A549 (cell line): ENCODE results near the gene NDUFA13. TPM values are rescaled to one million over a fixed set of nuclear protein-coding genes. Genes with fewer than 3 reads are reported as not detected.

Source experiments
- ATAC-seq, 2 experiments: fragments of 200-7000 bp in 1 of 2; fragments of >200 bp in 1 of 2; cut with Nextera tagmentation in 1 of 2; cut with Tn5 transposase in 1 of 2; 3 replicates each; pipeline versions ENCODE4 v1.8.0 to v1.9.1; 2018 to 2020; ENCODE audit warnings: mild to moderate bottlenecking in 1 of 2, moderate library complexity in 1 of 2
- CTCF ChIA-PET: fragments of 300-600 bp; sonication (Branson Sonifier 250); formaldehyde crosslinking; extraction: SDS; loops from one replicate; lab custom pipeline; 2021; ENCODE audit warnings: antibody characterized with exemption, inconsistent platforms; lab: Yijun Ruan, JAX
- POLR2A ChIA-PET: fragments of 350-600 bp; formaldehyde crosslinking; extraction: SDS; loops from one replicate; lab custom pipeline; 2021; ENCODE audit warnings: antibody characterized with exemption, inconsistent platforms; lab: Yijun Ruan, JAX
- DNase-seq, 2 experiments: peaks; one replicate each; pipeline versions ENCODE4 v3.0.0 to v3.0.0-alpha.2; 2011 to 2016; ENCODE audit warnings: low read depth in 1 of 2, low spot score in 1 of 2
- FAIRE-seq: peaks from 2 replicates; lab custom pipeline; 2011; peaks lifted over from hg19 to GRCh38; lab: Jason Lieb, UNC
- H3K27ac ChIP-seq, 2 experiments: fragments of >200 bp; sonication (Bioruptor Twin); formaldehyde crosslinking; 3 replicates each; pipeline ENCODE4 v1.5.1; 2016 to 2017
- H3K4me1 ChIP-seq: fragments of >200 bp; sonication (Bioruptor Twin); formaldehyde crosslinking; 3 replicates; pipeline ENCODE4 v1.6.1; 2016
- H3K4me2 ChIP-seq: fragments of >200 bp; sonication (Bioruptor Twin); formaldehyde crosslinking; 3 replicates; pipeline ENCODE4 v1.6.1; 2016
- H3K4me3 ChIP-seq: fragments of >200 bp; sonication (Bioruptor Twin); formaldehyde crosslinking; 3 replicates; pipeline ENCODE4 v1.5.1; 2016
- H3K9me3 ChIP-seq: fragments of >200 bp; sonication (Bioruptor Twin); formaldehyde crosslinking; 3 replicates; pipeline ENCODE4 v1.6.1; 2016
- BHLHE40 ChIP-seq: IDR thresholded peaks from 2 replicates; pipeline ENCODE4 v1.6.1; 2012; ENCODE audit warnings: low read depth, low read length, inconsistent platforms
- CHD2 ChIP-seq: fragments of 150-350 bp; IDR thresholded peaks from 2 replicates; pipeline ENCODE4 v1.6.1; 2014; ENCODE audit warnings: low read length; ENCODE audit not compliant: partially characterized antibody
- CTCF ChIP-seq: fragments of >200 bp; sonication (Bioruptor Twin); formaldehyde crosslinking; IDR thresholded peaks from 3 replicates; pipeline ENCODE4 v1.5.1; 2016
- EHF ChIP-seq: fragments of 250-450 bp; sonication (Bioruptor Pico); IDR thresholded peaks from 2 replicates; pipeline ENCODE4 v1.5.0; 2020; ENCODE audit warnings: mild to moderate bottlenecking
- EHMT2 ChIP-seq: fragments of 200-600 bp; sonication (generic); IDR thresholded peaks from 2 replicates; pipeline ENCODE4 v1.6.1; 2016; ENCODE audit warnings: antibody characterized with exemption, low read depth, mild to moderate bottlenecking, moderate library complexity
- FOXS1 ChIP-seq: fragments of 250-450 bp; sonication (Bioruptor Pico); IDR thresholded peaks from 2 replicates; pipeline ENCODE4 v1.5.0; 2020; ENCODE audit warnings: mild to moderate bottlenecking, moderate library complexity
- GATA3 ChIP-seq: IDR thresholded peaks from 2 replicates; pipeline ENCODE4 v1.6.1; 2012; ENCODE audit warnings: borderline replicate concordance
- HMGXB4 ChIP-seq: fragments of 250-450 bp; sonication (Bioruptor Pico); IDR thresholded peaks from 2 replicates; pipeline ENCODE4 v1.5.0; 2021; ENCODE audit warnings: mild to moderate bottlenecking, moderate library complexity, borderline replicate concordance
- HOXB5 ChIP-seq: fragments of 250-450 bp; sonication (Bioruptor Pico); IDR thresholded peaks from 2 replicates; pipeline ENCODE4 v1.5.0; 2020; ENCODE audit warnings: mild to moderate bottlenecking, moderate library complexity
- JUN ChIP-seq, 2 experiments: fragments of >200 bp; sonication (Bioruptor Twin); formaldehyde crosslinking; IDR thresholded peaks; 2 replicates in 1 of 2; 3 replicates in 1 of 2; pipeline ENCODE4 v1.6.1; 2016 to 2017
- KDM1A ChIP-seq: fragments of 200-600 bp; sonication (generic); IDR thresholded peaks from 2 replicates; pipeline ENCODE4 v1.6.1; 2016; ENCODE audit warnings: low read depth, mild to moderate bottlenecking
- KDM5A ChIP-seq: fragments of 200-600 bp; sonication (generic); IDR thresholded peaks from 2 replicates; pipeline ENCODE4 v1.6.1; 2016; ENCODE audit warnings: antibody characterized with exemption, mild to moderate bottlenecking
- MAZ ChIP-seq: fragments of 150-350 bp; IDR thresholded peaks from 2 replicates; pipeline ENCODE4 v1.6.1; 2014; ENCODE audit warnings: antibody characterized with exemption, low read depth, low read length, borderline replicate concordance
- MYC ChIP-seq: IDR thresholded peaks from 2 replicates; pipeline ENCODE4 v1.6.1; 2012; ENCODE audit warnings: mild to moderate bottlenecking, inconsistent platforms, low read length, improper control_type of control experiment, borderline replicate concordance
- PBX3 ChIP-seq: IDR thresholded peaks from 2 replicates; pipeline ENCODE4 v1.6.1; 2012
- PHF8 ChIP-seq: fragments of 200-600 bp; sonication (generic); IDR thresholded peaks from 2 replicates; pipeline ENCODE4 v1.6.1; 2016; ENCODE audit warnings: low read depth, mild to moderate bottlenecking, antibody characterized with exemption, moderate library complexity, borderline replicate concordance
- POLR2AphosphoS2 ChIP-seq: conservative IDR thresholded peaks from 2 replicates; pipeline ENCODE4 v1.6.1; 2012; ENCODE audit warnings: low read length, improper control_type of control experiment, inconsistent platforms
- RAD21 ChIP-seq, 2 experiments: fragments of >200 bp in 1 of 2; sonication (Bioruptor Twin) in 1 of 2; formaldehyde crosslinking in 1 of 2; IDR thresholded peaks in 1 of 2; conservative IDR thresholded peaks in 1 of 2; 2 replicates in 1 of 2; 3 replicates in 1 of 2; pipeline ENCODE4 v1.6.1; 2012 to 2018; ENCODE audit warnings: inconsistent platforms in 1 of 2
- RARB ChIP-seq: fragments of 250-450 bp; sonication (Bioruptor Pico); IDR thresholded peaks from 2 replicates; pipeline ENCODE4 v1.8.0; 2021; ENCODE audit warnings: mild to moderate bottlenecking, moderate library complexity
- RNF2 ChIP-seq: fragments of 200-600 bp; sonication (generic); IDR thresholded peaks from 2 replicates; pipeline ENCODE4 v1.6.1; 2016; ENCODE audit warnings: low read depth, mild to moderate bottlenecking, antibody characterized with exemption, moderate library complexity, borderline replicate concordance
- SREBF2 ChIP-seq: fragments of 450-650 bp; IDR thresholded peaks from 2 replicates; pipeline ENCODE4 v1.6.1; 2014; ENCODE audit warnings: mild to moderate bottlenecking, moderate library complexity
- USF2 ChIP-seq: fragments of 450-650 bp; IDR thresholded peaks from 2 replicates; pipeline ENCODE4 v1.6.1; 2014; ENCODE audit warnings: antibody characterized with exemption
- ZNF302 ChIP-seq: fragments of 250-450 bp; sonication (Bioruptor Pico); IDR thresholded peaks from 2 replicates; pipeline ENCODE4 v1.9.0; 2021; ENCODE audit warnings: inconsistent platforms, mild to moderate bottlenecking, moderate library complexity
- ZSCAN20 ChIP-seq: fragments of 250-450 bp; sonication (Bioruptor Pico); IDR thresholded peaks from 2 replicates; pipeline ENCODE4 v1.8.0; 2022; ENCODE audit warnings: mild to moderate bottlenecking, moderate library complexity
- WGBS: methylation state at CpG from one replicate; pipeline ENCODE4 v1.1.6; 2017; ENCODE audit errors: missing lambda C conversion rate; 5-methylcytosine and 5-hydroxymethylcytosine counted together
- polyA plus RNA-seq, 4 experiments: library from polyadenylated mRNA; depleted of rRNA in 3 of 4; stranded (reverse); fragments of >200 nt; fragmentation: RNase III in 1 of 4; extraction: RNeasy Plus Mini Kit Qiagen cat#74134 plus additional on column Dnase treatment in 1 of 4; gene quantifications; 2 replicates in 3 of 4; 3 replicates in 1 of 4; pipeline ENCODE4 v1.2.3, GENCODE V29; 2011 to 2017

Gene NDUFA13
- polyA plus RNA-seq, 2 of the 4 experiments (the other 2 are of a cell fraction), result 197 to 253 TPM

GRCh38 chr19:19529783-19530422 is 13.9 kb downstream of the NDUFA13 start:
- ChIA-PET CTCF (interaction anchor here (0.6 to 6.4 kb wide), 3 partner anchors 23 to 236 kb away, joined by 3 to 79 read pairs (median 7); no protein-coding TSS in a partner anchor), POLR2A (interaction anchor here (0.7 kb wide), 1 partner anchor 14 kb away, joined by 4 read pairs; the partner anchor contains the start of genes NDUFA13 and TSSK6)
- DNase-seq (no peak), FAIRE-seq (no peak), ATAC-seq (no peak)
- TF ChIP-seq RNF2 (no peak), FOXS1 (CRISPR knock-in tag) (no peak), GATA3 (no peak), KDM1A (no peak), EHMT2 (no peak), PHF8 (no peak), MAZ (no peak), ZSCAN20 (CRISPR knock-in tag) (no peak), CHD2 (no peak), HMGXB4 (no peak), USF2 (no peak), RAD21 (conservative IDR thresholded peaks at IDR 0.05 in 1 of 2, IDR thresholded peaks at IDR 0.05 in 1 of 2) (no peak), POLR2AphosphoS2 (no peak), MYC (no peak), KDM5A (no peak), CTCF (no peak), ZNF302 (CRISPR knock-in tag) (no peak)
- Histone ChIP-seq H3K4me2 (no peak overlapping the region), H3K27ac (no peak overlapping the region), H3K4me1 (no peaks in the 10 kb centered on the region), H3K4me3 (no peak overlapping the region), H3K9me3 (no peaks in the 10 kb centered on the region)
- 87% methylated on average over 8 of the region's 11 CpGs for WGBS

- Histone ChIP-seq H3K27ac (no peak overlapping the region), H3K4me1 (no peaks in the 10 kb centered on the region), H3K4me2 (no peak overlapping the region), H3K4me3 (no peak overlapping the region), H3K9me3 (no peaks in the 10 kb centered on the region)
- ChIA-PET POLR2A (interaction anchor here (0.7 kb wide), 1 partner anchor 15 kb away, joined by 4 read pairs; the partner anchor contains the start of genes NDUFA13 and TSSK6), CTCF (interaction anchor here (0.6 to 6.4 kb wide), 3 partner anchors 22 to 237 kb away, joined by 3 to 79 read pairs (median 7); no protein-coding TSS in a partner anchor)
- FAIRE-seq (no peak), ATAC-seq (no peak), DNase-seq (no peak)
- 76% methylated on average over 7 of the region's 9 CpGs for WGBS
- TF ChIP-seq KDM1A, result no peak
- TF ChIP-seq SREBF2, result no peak
- no peak for TF ChIP-seq RARB
- TF ChIP-seq EHF (CRISPR knock-in tag), result no peak
- no peak for TF ChIP-seq GATA3
- no peak for TF ChIP-seq ZNF302 (CRISPR knock-in tag)
- TF ChIP-seq USF2, result no peak
- no peak for TF ChIP-seq BHLHE40
- no peak for TF ChIP-seq HOXB5 (CRISPR knock-in tag)
- TF ChIP-seq JUN (IDR thresholded peaks at IDR 0.05), result no peak
- no peak for TF ChIP-seq PBX3
These were observed 14.4 kb downstream of the NDUFA13 start for GRCh38 chr19:19530423-19530804.
